Measurements from ENCODE around the gene TIGD4.

TIGD4 gene

GRCh38 chr4:152795891-152796290 is 16.4 kb upstream of the TIGD4 start:
- TF ChIP-seq MYC (IDR thresholded peaks at IDR 0.05; ENCODE audit: low read depth, low read length): no peak
- TF ChIP-seq POLR2A (IDR thresholded peaks at IDR 0.05; ENCODE audit: extremely low read depth, insufficient read length): no peak
- no peak for TF ChIP-seq MAX (IDR thresholded peaks at IDR 0.05; ENCODE audit: low read depth, low read length)
- no peak for TF ChIP-seq CTCF (IDR thresholded peaks at IDR 0.05; ENCODE audit: low read depth, low read length)
- DNase-seq (ENCODE audit: low read depth): no peak
- H3K4me3 ChIP-seq (ENCODE audit: low read depth, low read length): no peak overlapping the region

GRCh38 chr4:152786627-152787026 is 7.1 kb upstream of the TIGD4 start:
- H3K4me3 ChIP-seq (ENCODE audit: low read depth, low read length): no peak overlapping the region
- TF ChIP-seq POLR2A (IDR thresholded peaks at IDR 0.05; ENCODE audit: extremely low read depth, insufficient read length): no peak
- TF ChIP-seq MAX (IDR thresholded peaks at IDR 0.05; ENCODE audit: low read depth, low read length): no peak
- TF ChIP-seq MYC (IDR thresholded peaks at IDR 0.05; ENCODE audit: low read depth, low read length): no peak
- TF ChIP-seq CTCF (IDR thresholded peaks at IDR 0.05; ENCODE audit: low read depth, low read length): no peak
- DNase-seq (ENCODE audit: low read depth): no peak

- no peak overlapping the region for H3K4me3 ChIP-seq (ENCODE audit: low read depth, low read length)
- TF ChIP-seq CTCF (IDR thresholded peaks at IDR 0.05; ENCODE audit: low read depth, low read length): no peak
- no peak for TF ChIP-seq MYC (IDR thresholded peaks at IDR 0.05; ENCODE audit: low read depth, low read length)
- no peak for TF ChIP-seq MAX (IDR thresholded peaks at IDR 0.05; ENCODE audit: low read depth, low read length)
- no peak for TF ChIP-seq POLR2A (IDR thresholded peaks at IDR 0.05; ENCODE audit: extremely low read depth, insufficient read length)
- DNase-seq (ENCODE audit: low read depth): no peak
These were observed 6.4 kb upstream of the TIGD4 start for GRCh38 chr4:152785639-152786615.

- DNase-seq (ENCODE audit: low read depth): peak; percentile 70
- TF ChIP-seq POLR2A (IDR thresholded peaks at IDR 0.05; ENCODE audit: extremely low read depth, insufficient read length) (no peak), MYC (IDR thresholded peaks at IDR 0.05; ENCODE audit: low read depth, low read length) (no peak), MAX (IDR thresholded peaks at IDR 0.05; ENCODE audit: low read depth, low read length) (no peak), CTCF (IDR thresholded peaks at IDR 0.05; ENCODE audit: low read depth, low read length) (no peak)
- H3K4me3 ChIP-seq (ENCODE audit: low read depth, low read length): no peak overlapping the region
These were observed 5.2 kb upstream of the TIGD4 start for GRCh38 chr4:152784490-152785350.

GRCh38 chr4:152780267-152780778 is 793 bp upstream of the TIGD4 start:
- TF ChIP-seq POLR2A (IDR thresholded peaks at IDR 0.05; ENCODE audit: extremely low read depth, insufficient read length): no peak
- TF ChIP-seq MYC (IDR thresholded peaks at IDR 0.05; ENCODE audit: low read depth, low read length): no peak; the same call in 1 of the 2 replicates
- peak; percentile 25; the same call in 1 of the 2 replicates for TF ChIP-seq MAX (IDR thresholded peaks at IDR 0.05; ENCODE audit: low read depth, low read length)
- peak overlapping the region; percentile 88 for H3K4me3 ChIP-seq (ENCODE audit: low read depth, low read length)
- DNase-seq (ENCODE audit: low read depth): no peak

Measured in NB4 (cell line).